Right lobe of liver (tissue), 6 donors: Measurements from ENCODE around the gene MAP3K5. TPM values are rescaled to one million over a fixed set of nuclear protein-coding genes. Genes with fewer than 3 reads are reported as not detected.

Source experiments
- ATAC-seq, 4 donors: fragments of 200-7000 bp; cut with Tn5 transposase; one replicate each; pipeline ENCODE4 v1.9.1; 2020; ENCODE audit warnings: mild to moderate bottlenecking in 4 of 4, moderate library complexity in 4 of 4
- DNase-seq, 3 donors: peaks; one replicate each; pipeline ENCODE4 v3.0.0-alpha.2; 2020
- H3K27ac ChIP-seq, 3 donors: fragments of 200-600 bp; one replicate each; pipeline ENCODE4 v1.8.0; 2022
- H3K27me3 ChIP-seq, 2 donors: fragments of 200-600 bp; one replicate each; pipeline ENCODE4 v1.8.0; 2022
- H3K36me3 ChIP-seq, 4 donors: fragments of 200-600 bp; sonication (generic) in 1 of 4; one replicate each; pipeline versions ENCODE4 v1.5.1 to v1.8.0; 2017 to 2022; ENCODE audit warnings: control low read depth in 1 of 4
- H3K4me1 ChIP-seq, 4 donors: fragments of 200-600 bp; sonication (generic) in 1 of 4; one replicate each; pipeline versions ENCODE4 v1.5.1 to v1.8.0; 2017 to 2022; ENCODE audit warnings: control low read depth in 1 of 4
- H3K4me3 ChIP-seq, 3 donors: fragments of 200-600 bp; one replicate each; pipeline ENCODE4 v1.8.0; 2022
- H3K9me3 ChIP-seq, 4 donors: fragments of 200-600 bp; sonication (generic) in 1 of 4; one replicate each; pipeline versions ENCODE4 v1.5.1 to v1.8.0; 2017 to 2022; ENCODE audit warnings: control low read depth in 1 of 4
- POLR2A ChIP-seq: fragments of 450-650 bp; IDR thresholded peaks from one replicate; pipeline ENCODE4 v1.6.1; 2017; ENCODE audit warnings: antibody characterized with exemption, mild to moderate bottlenecking
- WGBS: methylation state at CpG from one replicate; pipeline ENCODE4 v1.1.6; 2018; ENCODE audit warnings: low coverage, low lambda C conversion rate; ENCODE audit not compliant: insufficient coverage; ENCODE audit errors: missing lambda C conversion rate; 5-methylcytosine and 5-hydroxymethylcytosine counted together
- intact Hi-C, 2 donors: fragments of 100-400 bp; cut with DNase I; formaldehyde crosslinking; loops; one replicate each; pipeline versions ENCODE4 v1.11.2 to v1.14.1; 2022
- total RNA-seq, 6 experiments: library from RNA; depleted of rRNA in 2 of 6; stranded (reverse); fragments of >200 nt in 2 of 6; fragmentation: NEBNext Ultra II Directional in 3 of 6; extraction: Animal tissue kit (Norgen Biotek cat#: 25700) in 3 of 6; gene quantifications; one replicate each; pipeline versions ENCODE4 v1.1.0 to v1.2.4, GENCODE V29; 2016 to 2023
- TF ChIP-seq, protein P1 (sequence below), 4 donors: fragments of 200-600 bp in 3 of 4; fragments of 450-650 bp in 1 of 4; IDR thresholded peaks; one replicate each; pipeline versions ENCODE4 v1.5.1 to v1.8.0; 2016 to 2022; ENCODE audit warnings: antibody characterized with exemption in 4 of 4, mild to moderate bottlenecking in 2 of 4
- donor health status: DM: no; HTN: yes; CAD: no.
- donor health status: DM: no; HTN: no; CAD: no.
- donor health status: DM: no; HTN: no; CAD: no.
- donor health status: DM: no; HTN: yes; CAD: no.
- donor health status: DM: no; HTN: yes; CAD: no.

Gene MAP3K5
- total RNA-seq, 6 experiments from 2014 or later = 5.0 to 10.4 (median 6.9) TPM

DNA sequence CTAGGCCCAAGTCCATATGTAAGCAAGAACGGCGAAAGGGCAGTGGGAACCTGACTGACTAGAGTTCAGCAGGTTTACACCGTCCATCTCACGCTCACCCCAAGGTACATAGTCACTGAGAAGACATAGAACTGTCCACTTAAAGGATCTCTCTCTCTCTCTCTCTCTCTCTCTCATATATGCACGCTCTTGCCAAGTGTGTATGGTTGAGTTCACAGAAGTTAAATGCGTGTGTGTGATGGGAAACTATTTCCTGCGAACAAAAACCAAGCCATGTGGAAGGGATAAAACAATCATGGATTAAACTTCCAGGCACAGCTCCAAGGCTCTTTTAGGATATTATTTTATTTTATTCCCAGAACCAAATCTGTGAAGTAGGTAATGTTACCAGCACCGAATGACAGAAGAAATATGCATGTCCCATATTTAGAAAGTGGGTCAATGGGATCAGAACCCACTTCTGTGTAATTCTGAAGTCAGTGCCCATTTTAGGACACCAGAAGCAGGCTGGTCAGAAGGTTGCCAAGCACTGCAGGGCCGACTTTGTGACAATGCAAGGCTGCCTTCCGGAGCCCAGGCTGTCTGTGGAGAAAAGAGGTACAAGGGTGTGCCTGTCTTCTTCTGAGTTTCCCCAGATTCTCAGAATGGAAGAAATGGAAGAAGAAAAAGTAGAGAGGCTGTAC, 192.8 kb downstream of the MAP3K5 start:
- Histone ChIP-seq H3K4me1 (peaks cover 0 to 10% (median 2%) of the 10 kb centered on the region in 4 donors), H3K9me3 (no peaks in the 10 kb centered on the region), H3K4me3 (no peak overlapping the region), H3K27ac (no peak overlapping the region), H3K36me3 (no peaks in the 10 kb centered on the region), H3K27me3 (no peaks in the 10 kb centered on the region)
- 82% methylated on average over 8 of the region's 10 CpGs for WGBS
- DNase-seq (no peak), ATAC-seq (no peak)
- TF ChIP-seq, protein P1, sequence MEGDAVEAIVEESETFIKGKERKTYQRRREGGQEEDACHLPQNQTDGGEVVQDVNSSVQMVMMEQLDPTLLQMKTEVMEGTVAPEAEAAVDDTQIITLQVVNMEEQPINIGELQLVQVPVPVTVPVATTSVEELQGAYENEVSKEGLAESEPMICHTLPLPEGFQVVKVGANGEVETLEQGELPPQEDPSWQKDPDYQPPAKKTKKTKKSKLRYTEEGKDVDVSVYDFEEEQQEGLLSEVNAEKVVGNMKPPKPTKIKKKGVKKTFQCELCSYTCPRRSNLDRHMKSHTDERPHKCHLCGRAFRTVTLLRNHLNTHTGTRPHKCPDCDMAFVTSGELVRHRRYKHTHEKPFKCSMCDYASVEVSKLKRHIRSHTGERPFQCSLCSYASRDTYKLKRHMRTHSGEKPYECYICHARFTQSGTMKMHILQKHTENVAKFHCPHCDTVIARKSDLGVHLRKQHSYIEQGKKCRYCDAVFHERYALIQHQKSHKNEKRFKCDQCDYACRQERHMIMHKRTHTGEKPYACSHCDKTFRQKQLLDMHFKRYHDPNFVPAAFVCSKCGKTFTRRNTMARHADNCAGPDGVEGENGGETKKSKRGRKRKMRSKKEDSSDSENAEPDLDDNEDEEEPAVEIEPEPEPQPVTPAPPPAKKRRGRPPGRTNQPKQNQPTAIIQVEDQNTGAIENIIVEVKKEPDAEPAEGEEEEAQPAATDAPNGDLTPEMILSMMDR (IDR thresholded peaks at IDR 0.05) = no peak
- TF ChIP-seq POLR2A = no peak
- intact Hi-C loops = no loop called here

- Histone ChIP-seq H3K36me3 (peaks cover 0 to under 1% (median 0%) of the 10 kb centered on the region in 4 donors), H3K4me1 (peaks cover 0 to 10% (median 2%) of the 10 kb centered on the region in 4 donors), H3K9me3 (no peaks in the 10 kb centered on the region), H3K27ac (no peak overlapping the region), H3K4me3 (no peak overlapping the region), H3K27me3 (no peaks in the 10 kb centered on the region)
- intact Hi-C loops = no loop called here
- DNase-seq (no peak), ATAC-seq (no peak)
- 90% methylated on average over 3 of the region's 3 CpGs for WGBS
- TF ChIP-seq, protein P1 (IDR thresholded peaks at IDR 0.05) = no peak
- TF ChIP-seq POLR2A = no peak
Observed at GRCh38 chr6:136598048-136598447, 194.2 kb downstream of the MAP3K5 start.

DNA sequence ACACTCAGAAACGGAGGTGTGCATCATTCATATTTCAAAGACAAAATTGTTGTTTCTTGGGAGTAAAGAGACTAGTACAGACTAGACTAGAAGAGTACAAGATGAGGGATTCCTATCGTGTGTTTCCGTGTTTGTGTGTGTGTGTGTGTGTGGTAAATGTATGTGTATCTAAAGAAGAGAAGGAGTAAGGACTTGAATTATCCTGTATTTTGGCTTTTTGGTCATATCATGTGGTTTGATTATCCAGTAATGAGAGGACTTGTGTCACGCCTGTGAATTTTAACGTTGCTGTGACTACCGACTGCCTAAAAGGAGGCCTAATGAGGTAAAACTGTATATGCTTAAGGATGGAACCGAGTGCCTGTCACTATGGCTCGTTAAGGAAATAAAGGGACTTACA, 197.6 kb downstream of the MAP3K5 start:
- peaks cover 0 to 20% (median 3%) of the 10 kb centered on the region in 4 donors for H3K36me3 ChIP-seq
- no peaks in the 10 kb centered on the region for H3K9me3 ChIP-seq
- no peaks in the 10 kb centered on the region for H3K27me3 ChIP-seq
- no peak for DNase-seq
- ATAC-seq = no peak
- intact Hi-C loops = no loop called here
- H3K27ac ChIP-seq = no peak overlapping the region
- no peak overlapping the region for H3K4me3 ChIP-seq
- no peak for TF ChIP-seq POLR2A
- TF ChIP-seq, protein P1 (IDR thresholded peaks at IDR 0.05) = no peak
- H3K4me1 ChIP-seq = no peaks in the 10 kb centered on the region
- WGBS = 86% methylated on average over 8 of the region's 8 CpGs

GRCh38 chr6:136593748-136594490, 198.4 kb downstream of the MAP3K5 start:
- H3K9me3 ChIP-seq = no peaks in the 10 kb centered on the region
- no peaks in the 10 kb centered on the region for H3K27me3 ChIP-seq
- H3K4me1 ChIP-seq = no peaks in the 10 kb centered on the region
- WGBS = 48% methylated on average over 3 of the region's 6 CpGs
- no peak overlapping the region for H3K27ac ChIP-seq
- ATAC-seq (peak; percentile 49 to 80 (median 67)), DNase-seq (no peak)
- H3K4me3 ChIP-seq = no peak overlapping the region
- TF ChIP-seq POLR2A = no peak
- TF ChIP-seq, protein P1 (IDR thresholded peaks at IDR 0.05) = no peak
- peaks cover 0 to 20% (median 3%) of the 10 kb centered on the region in 4 donors for H3K36me3 ChIP-seq
- intact Hi-C loops = no loop called here
